WTC11 (cell line): ENCODE measurements around the gene ITGA11. TPM values are rescaled to one million over a fixed set of nuclear protein-coding genes. Genes with fewer than 3 reads are reported as not detected.

ENCODE experiments used
- ATAC-seq: fragments of 200-7000 bp; cut with Tn5 transposase; 2 replicates; pipeline ENCODE4 v1.10.0; 2021; ENCODE audit warnings: mild to moderate bottlenecking, moderate library complexity
- CTCF ChIA-PET: fragments of 300-600 bp; sonication (Branson Sonifier 250); formaldehyde crosslinking; loops from one replicate; lab custom pipeline; 2021; ENCODE audit warnings: antibody characterized with exemption; lab: Charles Lee
- POLR2A ChIA-PET: fragments of 350-600 bp; sonication (Branson Sonifier 250); formaldehyde crosslinking; loops from one replicate; lab custom pipeline; 2021; ENCODE audit warnings: antibody characterized with exemption; lab: Charles Lee
- DNase-seq: peaks from one replicate; pipeline ENCODE4 v3.0.0; 2021; ENCODE audit warnings: low spot score
- H3K27ac Mint-ChIP-seq: 2 replicates; pipeline ENCODE4 v1.8.0; 2021; ENCODE audit warnings: mixed read lengths
- H3K27me3 Mint-ChIP-seq: 2 replicates; pipeline ENCODE4 v1.8.0; 2021; ENCODE audit warnings: low read depth, mild to moderate bottlenecking, moderate library complexity, mixed read lengths
- H3K36me3 Mint-ChIP-seq: 2 replicates; pipeline ENCODE4 v1.8.0; 2021; ENCODE audit warnings: mixed read lengths
- H3K4me1 Mint-ChIP-seq: 2 replicates; pipeline ENCODE4 v1.8.0; 2022; ENCODE audit warnings: mixed read lengths
- H3K4me3 Mint-ChIP-seq: 2 replicates; pipeline ENCODE4 v1.8.0; 2021; ENCODE audit warnings: mild to moderate bottlenecking, moderate library complexity, mixed read lengths
- H3K9me3 Mint-ChIP-seq: 2 replicates; pipeline ENCODE4 v1.8.0; 2021; ENCODE audit warnings: mixed read lengths
- ESRRA ChIP-seq: sonication (generic); formaldehyde crosslinking; IDR thresholded peaks from 2 replicates; pipeline ENCODE4 v1.8.1; 2022; ENCODE audit warnings: mild to moderate bottlenecking, missing genetic modification reagents, borderline replicate concordance
- ETV6 ChIP-seq: sonication (generic); formaldehyde crosslinking; IDR thresholded peaks from 2 replicates; pipeline ENCODE4 v1.8.1; 2022; ENCODE audit warnings: mild to moderate bottlenecking, missing genetic modification reagents
- FOXJ3 ChIP-seq: sonication (generic); formaldehyde crosslinking; IDR thresholded peaks from 2 replicates; pipeline ENCODE4 v1.9.0; 2021; ENCODE audit warnings: missing genetic modification reagents, mild to moderate bottlenecking, borderline replicate concordance
- FOXP1 ChIP-seq: sonication (generic); formaldehyde crosslinking; IDR thresholded peaks from 2 replicates; pipeline ENCODE4 v1.8.0; 2022; ENCODE audit warnings: missing genetic modification reagents, mild to moderate bottlenecking, moderate library complexity, borderline replicate concordance
- MXD4 ChIP-seq: fragments of 250-450 bp; sonication (Bioruptor Pico); IDR thresholded peaks from 2 replicates; pipeline ENCODE4 v1.8.0; 2021; ENCODE audit warnings: mild to moderate bottlenecking, moderate library complexity, borderline replicate concordance
- NFE2L1 ChIP-seq: sonication (generic); formaldehyde crosslinking; IDR thresholded peaks from 2 replicates; pipeline ENCODE4 v1.8.1; 2023; ENCODE audit warnings: missing genetic modification reagents
- NFYB ChIP-seq: sonication (generic); formaldehyde crosslinking; conservative IDR thresholded peaks from 2 replicates; pipeline ENCODE4 v1.8.0; 2022; ENCODE audit warnings: low read depth, missing genetic modification reagents
- SMAD3 ChIP-seq: sonication (generic); formaldehyde crosslinking; IDR thresholded peaks from 2 replicates; pipeline ENCODE4 v1.8.0; 2022; ENCODE audit warnings: missing genetic modification reagents, mild to moderate bottlenecking, borderline replicate concordance
- ZBTB21 ChIP-seq: sonication (generic); formaldehyde crosslinking; IDR thresholded peaks from 2 replicates; pipeline ENCODE4 v1.8.1; 2023; ENCODE audit warnings: mild to moderate bottlenecking, missing genetic modification reagents, borderline replicate concordance
- ZNF263 ChIP-seq: sonication (generic); formaldehyde crosslinking; IDR thresholded peaks from 2 replicates; pipeline ENCODE4 v1.8.1; 2022; ENCODE audit warnings: low read depth, mild to moderate bottlenecking, moderate library complexity, missing genetic modification reagents
- ZNF416 ChIP-seq: fragments of 250-450 bp; sonication (Bioruptor Pico); IDR thresholded peaks from 2 replicates; pipeline ENCODE4 v1.9.0; 2021; ENCODE audit warnings: mild to moderate bottlenecking, inconsistent platforms
- total RNA-seq: library from RNA; stranded (reverse); gene quantifications from 3 replicates; pipeline ENCODE4 v1.2.3, GENCODE V29; 2021
- TF ChIP-seq, protein P1 (sequence below): fragments of 250-450 bp; sonication (Bioruptor Pico); IDR thresholded peaks from 2 replicates; pipeline ENCODE4 v2.1.2; 2022; ENCODE audit warnings: mild to moderate bottlenecking, moderate library complexity
- TF ChIP-seq, protein P2 (sequence below): fragments of 250-450 bp; sonication (Bioruptor Pico); IDR thresholded peaks from 2 replicates; pipeline ENCODE4 v1.9.0; 2021; ENCODE audit warnings: mild to moderate bottlenecking, borderline replicate concordance
- TF ChIP-seq, protein P3 (sequence below): sonication (generic); formaldehyde crosslinking; IDR thresholded peaks from 2 replicates; pipeline ENCODE4 v1.8.1; 2022; ENCODE audit warnings: mild to moderate bottlenecking, missing genetic modification reagents, moderate library complexity, borderline replicate concordance
- TF ChIP-seq, protein P4 (sequence below): sonication (generic); formaldehyde crosslinking; IDR thresholded peaks from 2 replicates; pipeline ENCODE4 v1.8.1; 2023; ENCODE audit warnings: mild to moderate bottlenecking, missing genetic modification reagents, borderline replicate concordance
- TF ChIP-seq, protein P5 (sequence below): sonication (generic); formaldehyde crosslinking; IDR thresholded peaks from 2 replicates; pipeline ENCODE4 v1.8.1; 2023; ENCODE audit warnings: mild to moderate bottlenecking, missing genetic modification reagents
- TF ChIP-seq, protein P6 (sequence below): sonication (generic); formaldehyde crosslinking; IDR thresholded peaks from 2 replicates; pipeline ENCODE4 v1.8.0; 2023; ENCODE audit warnings: missing genetic modification reagents, mild to moderate bottlenecking, borderline replicate concordance

ITGA11 gene
- total RNA-seq, 1 experiment from 2014 or later = 0.15 TPM

DNA sequence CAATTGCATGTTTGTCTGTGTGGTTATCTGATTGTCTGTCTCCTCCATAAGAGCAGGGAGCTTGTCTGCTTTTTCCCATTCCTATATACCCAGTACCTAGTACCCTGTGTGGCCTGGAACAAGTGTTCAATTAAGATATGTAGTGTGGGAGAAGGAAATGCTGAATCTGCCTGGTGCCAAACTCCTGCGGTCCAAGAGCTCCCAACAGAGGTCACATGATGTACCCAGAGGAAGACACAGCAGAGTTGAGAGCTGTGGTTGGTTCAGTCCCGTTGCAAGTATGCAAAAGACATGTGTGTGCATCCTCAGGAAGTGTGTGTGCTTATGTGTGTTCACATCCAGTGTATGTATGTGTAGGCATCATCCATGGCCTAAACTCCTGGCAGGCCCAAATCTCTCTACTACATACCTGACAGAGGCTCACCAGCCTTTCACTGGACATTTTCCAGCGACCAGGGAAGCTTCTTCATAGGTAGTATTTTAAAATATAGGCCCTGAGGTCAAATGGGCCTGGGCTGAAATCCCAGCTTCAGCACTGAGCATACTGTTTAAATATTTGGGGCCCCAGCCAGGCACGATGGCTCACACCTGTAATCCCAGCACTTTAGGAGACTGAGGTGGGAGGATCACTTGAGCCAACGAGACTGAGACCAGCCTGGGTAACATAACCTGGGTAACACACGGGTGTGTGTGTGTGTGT, 34.0 kb upstream of the ITGA11 start (continued):
- TF ChIP-seq, protein P1, sequence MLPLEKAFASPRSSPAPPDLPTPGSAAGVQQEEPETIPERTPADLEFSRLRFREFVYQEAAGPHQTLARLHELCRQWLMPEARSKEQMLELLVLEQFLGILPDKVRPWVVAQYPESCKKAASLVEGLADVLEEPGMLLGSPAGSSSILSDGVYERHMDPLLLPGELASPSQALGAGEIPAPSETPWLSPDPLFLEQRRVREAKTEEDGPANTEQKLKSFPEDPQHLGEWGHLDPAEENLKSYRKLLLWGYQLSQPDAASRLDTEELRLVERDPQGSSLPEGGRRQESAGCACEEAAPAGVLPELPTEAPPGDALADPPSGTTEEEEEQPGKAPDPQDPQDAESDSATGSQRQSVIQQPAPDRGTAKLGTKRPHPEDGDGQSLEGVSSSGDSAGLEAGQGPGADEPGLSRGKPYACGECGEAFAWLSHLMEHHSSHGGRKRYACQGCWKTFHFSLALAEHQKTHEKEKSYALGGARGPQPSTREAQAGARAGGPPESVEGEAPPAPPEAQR (CRISPR knock-in tag) = no peak
- no peak for TF ChIP-seq MXD4 (CRISPR knock-in tag)
- TF ChIP-seq FOXP1 (CRISPR knock-in tag) = no peak

DNA sequence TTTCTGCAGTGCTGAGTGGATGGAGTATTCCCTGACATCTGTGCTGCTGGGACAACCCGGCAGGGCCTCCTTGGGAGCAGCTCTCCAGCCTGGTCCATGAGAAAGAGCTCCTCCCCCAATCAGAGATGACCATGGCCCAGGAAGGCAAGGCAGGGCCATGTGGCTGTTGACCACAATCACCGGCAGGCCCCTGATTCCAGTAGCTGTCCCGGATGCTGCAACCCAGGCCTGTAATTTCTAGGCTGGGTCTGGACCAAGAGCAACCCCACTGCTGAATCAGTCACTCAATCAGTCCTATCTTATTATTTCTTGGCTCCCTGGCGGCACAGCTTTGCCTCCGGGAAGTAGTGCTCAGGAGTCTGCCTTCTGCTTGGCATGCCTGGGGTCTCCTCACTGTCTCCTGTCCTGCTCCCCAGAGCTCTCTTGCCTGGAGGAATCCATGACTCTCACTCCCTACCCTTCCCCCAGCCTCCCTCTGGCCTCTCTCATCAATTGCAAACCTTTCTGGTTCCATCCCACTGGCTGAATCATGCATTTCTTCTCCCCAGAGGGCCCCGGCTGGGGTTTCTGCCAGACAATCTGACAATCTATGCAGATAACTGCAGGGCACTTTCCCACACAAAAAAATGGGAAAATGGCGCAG, 32.6 kb upstream of the ITGA11 start:
- Mint-ChIP-seq H3K4me3 (no peak overlapping the region), H3K27ac (no peak overlapping the region), H3K27me3 (no peaks in the 10 kb centered on the region; the same call in 1 of the 2 replicates), H3K36me3 (no peaks in the 10 kb centered on the region), H3K9me3 (peaks cover 17% of the 10 kb centered on the region), H3K4me1 (no peaks in the 10 kb centered on the region)
- ChIA-PET POLR2A (no interaction called here), CTCF (interaction anchor here (0.8 kb wide), 1 partner anchor 75 kb away, joined by 5 read pairs; no protein-coding TSS in a partner anchor)
- no peak for TF ChIP-seq ETV6 (CRISPR knock-in tag)
- TF ChIP-seq FOXJ3 (CRISPR knock-in tag) = no peak
- TF ChIP-seq, protein P2, sequence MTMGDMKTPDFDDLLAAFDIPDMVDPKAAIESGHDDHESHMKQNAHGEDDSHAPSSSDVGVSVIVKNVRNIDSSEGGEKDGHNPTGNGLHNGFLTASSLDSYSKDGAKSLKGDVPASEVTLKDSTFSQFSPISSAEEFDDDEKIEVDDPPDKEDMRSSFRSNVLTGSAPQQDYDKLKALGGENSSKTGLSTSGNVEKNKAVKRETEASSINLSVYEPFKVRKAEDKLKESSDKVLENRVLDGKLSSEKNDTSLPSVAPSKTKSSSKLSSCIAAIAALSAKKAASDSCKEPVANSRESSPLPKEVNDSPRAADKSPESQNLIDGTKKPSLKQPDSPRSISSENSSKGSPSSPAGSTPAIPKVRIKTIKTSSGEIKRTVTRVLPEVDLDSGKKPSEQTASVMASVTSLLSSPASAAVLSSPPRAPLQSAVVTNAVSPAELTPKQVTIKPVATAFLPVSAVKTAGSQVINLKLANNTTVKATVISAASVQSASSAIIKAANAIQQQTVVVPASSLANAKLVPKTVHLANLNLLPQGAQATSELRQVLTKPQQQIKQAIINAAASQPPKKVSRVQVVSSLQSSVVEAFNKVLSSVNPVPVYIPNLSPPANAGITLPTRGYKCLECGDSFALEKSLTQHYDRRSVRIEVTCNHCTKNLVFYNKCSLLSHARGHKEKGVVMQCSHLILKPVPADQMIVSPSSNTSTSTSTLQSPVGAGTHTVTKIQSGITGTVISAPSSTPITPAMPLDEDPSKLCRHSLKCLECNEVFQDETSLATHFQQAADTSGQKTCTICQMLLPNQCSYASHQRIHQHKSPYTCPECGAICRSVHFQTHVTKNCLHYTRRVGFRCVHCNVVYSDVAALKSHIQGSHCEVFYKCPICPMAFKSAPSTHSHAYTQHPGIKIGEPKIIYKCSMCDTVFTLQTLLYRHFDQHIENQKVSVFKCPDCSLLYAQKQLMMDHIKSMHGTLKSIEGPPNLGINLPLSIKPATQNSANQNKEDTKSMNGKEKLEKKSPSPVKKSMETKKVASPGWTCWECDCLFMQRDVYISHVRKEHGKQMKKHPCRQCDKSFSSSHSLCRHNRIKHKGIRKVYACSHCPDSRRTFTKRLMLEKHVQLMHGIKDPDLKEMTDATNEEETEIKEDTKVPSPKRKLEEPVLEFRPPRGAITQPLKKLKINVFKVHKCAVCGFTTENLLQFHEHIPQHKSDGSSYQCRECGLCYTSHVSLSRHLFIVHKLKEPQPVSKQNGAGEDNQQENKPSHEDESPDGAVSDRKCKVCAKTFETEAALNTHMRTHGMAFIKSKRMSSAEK (CRISPR knock-in tag) = no peak
- no peak for TF ChIP-seq NFE2L1 (CRISPR knock-in tag)
- TF ChIP-seq, protein P3, sequence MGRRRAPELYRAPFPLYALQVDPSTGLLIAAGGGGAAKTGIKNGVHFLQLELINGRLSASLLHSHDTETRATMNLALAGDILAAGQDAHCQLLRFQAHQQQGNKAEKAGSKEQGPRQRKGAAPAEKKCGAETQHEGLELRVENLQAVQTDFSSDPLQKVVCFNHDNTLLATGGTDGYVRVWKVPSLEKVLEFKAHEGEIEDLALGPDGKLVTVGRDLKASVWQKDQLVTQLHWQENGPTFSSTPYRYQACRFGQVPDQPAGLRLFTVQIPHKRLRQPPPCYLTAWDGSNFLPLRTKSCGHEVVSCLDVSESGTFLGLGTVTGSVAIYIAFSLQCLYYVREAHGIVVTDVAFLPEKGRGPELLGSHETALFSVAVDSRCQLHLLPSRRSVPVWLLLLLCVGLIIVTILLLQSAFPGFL (CRISPR knock-in tag) = no peak
- TF ChIP-seq SMAD3 (CRISPR knock-in tag) = no peak
- no peak for TF ChIP-seq ZNF416 (CRISPR knock-in tag)
- no peak for TF ChIP-seq ESRRA (CRISPR knock-in tag)
- TF ChIP-seq, protein P4, sequence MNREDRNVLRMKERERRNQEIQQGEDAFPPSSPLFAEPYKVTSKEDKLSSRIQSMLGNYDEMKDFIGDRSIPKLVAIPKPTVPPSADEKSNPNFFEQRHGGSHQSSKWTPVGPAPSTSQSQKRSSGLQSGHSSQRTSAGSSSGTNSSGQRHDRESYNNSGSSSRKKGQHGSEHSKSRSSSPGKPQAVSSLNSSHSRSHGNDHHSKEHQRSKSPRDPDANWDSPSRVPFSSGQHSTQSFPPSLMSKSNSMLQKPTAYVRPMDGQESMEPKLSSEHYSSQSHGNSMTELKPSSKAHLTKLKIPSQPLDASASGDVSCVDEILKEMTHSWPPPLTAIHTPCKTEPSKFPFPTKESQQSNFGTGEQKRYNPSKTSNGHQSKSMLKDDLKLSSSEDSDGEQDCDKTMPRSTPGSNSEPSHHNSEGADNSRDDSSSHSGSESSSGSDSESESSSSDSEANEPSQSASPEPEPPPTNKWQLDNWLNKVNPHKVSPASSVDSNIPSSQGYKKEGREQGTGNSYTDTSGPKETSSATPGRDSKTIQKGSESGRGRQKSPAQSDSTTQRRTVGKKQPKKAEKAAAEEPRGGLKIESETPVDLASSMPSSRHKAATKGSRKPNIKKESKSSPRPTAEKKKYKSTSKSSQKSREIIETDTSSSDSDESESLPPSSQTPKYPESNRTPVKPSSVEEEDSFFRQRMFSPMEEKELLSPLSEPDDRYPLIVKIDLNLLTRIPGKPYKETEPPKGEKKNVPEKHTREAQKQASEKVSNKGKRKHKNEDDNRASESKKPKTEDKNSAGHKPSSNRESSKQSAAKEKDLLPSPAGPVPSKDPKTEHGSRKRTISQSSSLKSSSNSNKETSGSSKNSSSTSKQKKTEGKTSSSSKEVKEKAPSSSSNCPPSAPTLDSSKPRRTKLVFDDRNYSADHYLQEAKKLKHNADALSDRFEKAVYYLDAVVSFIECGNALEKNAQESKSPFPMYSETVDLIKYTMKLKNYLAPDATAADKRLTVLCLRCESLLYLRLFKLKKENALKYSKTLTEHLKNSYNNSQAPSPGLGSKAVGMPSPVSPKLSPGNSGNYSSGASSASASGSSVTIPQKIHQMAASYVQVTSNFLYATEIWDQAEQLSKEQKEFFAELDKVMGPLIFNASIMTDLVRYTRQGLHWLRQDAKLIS (CRISPR knock-in tag) = no peak
- TF ChIP-seq ZBTB21 = no peak
- no peak for TF ChIP-seq NFYB
- TF ChIP-seq, protein P5, sequence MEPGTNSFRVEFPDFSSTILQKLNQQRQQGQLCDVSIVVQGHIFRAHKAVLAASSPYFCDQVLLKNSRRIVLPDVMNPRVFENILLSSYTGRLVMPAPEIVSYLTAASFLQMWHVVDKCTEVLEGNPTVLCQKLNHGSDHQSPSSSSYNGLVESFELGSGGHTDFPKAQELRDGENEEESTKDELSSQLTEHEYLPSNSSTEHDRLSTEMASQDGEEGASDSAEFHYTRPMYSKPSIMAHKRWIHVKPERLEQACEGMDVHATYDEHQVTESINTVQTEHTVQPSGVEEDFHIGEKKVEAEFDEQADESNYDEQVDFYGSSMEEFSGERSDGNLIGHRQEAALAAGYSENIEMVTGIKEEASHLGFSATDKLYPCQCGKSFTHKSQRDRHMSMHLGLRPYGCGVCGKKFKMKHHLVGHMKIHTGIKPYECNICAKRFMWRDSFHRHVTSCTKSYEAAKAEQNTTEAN (CRISPR knock-in tag) = no peak
- TF ChIP-seq, protein P6, sequence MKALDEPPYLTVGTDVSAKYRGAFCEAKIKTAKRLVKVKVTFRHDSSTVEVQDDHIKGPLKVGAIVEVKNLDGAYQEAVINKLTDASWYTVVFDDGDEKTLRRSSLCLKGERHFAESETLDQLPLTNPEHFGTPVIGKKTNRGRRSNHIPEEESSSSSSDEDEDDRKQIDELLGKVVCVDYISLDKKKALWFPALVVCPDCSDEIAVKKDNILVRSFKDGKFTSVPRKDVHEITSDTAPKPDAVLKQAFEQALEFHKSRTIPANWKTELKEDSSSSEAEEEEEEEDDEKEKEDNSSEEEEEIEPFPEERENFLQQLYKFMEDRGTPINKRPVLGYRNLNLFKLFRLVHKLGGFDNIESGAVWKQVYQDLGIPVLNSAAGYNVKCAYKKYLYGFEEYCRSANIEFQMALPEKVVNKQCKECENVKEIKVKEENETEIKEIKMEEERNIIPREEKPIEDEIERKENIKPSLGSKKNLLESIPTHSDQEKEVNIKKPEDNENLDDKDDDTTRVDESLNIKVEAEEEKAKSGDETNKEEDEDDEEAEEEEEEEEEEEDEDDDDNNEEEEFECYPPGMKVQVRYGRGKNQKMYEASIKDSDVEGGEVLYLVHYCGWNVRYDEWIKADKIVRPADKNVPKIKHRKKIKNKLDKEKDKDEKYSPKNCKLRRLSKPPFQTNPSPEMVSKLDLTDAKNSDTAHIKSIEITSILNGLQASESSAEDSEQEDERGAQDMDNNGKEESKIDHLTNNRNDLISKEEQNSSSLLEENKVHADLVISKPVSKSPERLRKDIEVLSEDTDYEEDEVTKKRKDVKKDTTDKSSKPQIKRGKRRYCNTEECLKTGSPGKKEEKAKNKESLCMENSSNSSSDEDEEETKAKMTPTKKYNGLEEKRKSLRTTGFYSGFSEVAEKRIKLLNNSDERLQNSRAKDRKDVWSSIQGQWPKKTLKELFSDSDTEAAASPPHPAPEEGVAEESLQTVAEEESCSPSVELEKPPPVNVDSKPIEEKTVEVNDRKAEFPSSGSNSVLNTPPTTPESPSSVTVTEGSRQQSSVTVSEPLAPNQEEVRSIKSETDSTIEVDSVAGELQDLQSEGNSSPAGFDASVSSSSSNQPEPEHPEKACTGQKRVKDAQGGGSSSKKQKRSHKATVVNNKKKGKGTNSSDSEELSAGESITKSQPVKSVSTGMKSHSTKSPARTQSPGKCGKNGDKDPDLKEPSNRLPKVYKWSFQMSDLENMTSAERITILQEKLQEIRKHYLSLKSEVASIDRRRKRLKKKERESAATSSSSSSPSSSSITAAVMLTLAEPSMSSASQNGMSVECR = no peak
- TF ChIP-seq ZNF263 = no peak
- DNase-seq (no peak), ATAC-seq (no peak)
